Mesenteric fat pad (tissue), 1 donor: ENCODE data around the gene XXYLT1. TPM values are rescaled to one million over a fixed set of nuclear protein-coding genes. Genes with fewer than 3 reads are reported as not detected.

Experiments
- DNase-seq: peaks from one replicate; pipeline ENCODE4 v3.0.0-alpha.2; 2020; ENCODE audit warnings: low spot score
- total RNA-seq: library from RNA; stranded (reverse); fragmentation: NEBNext Ultra II Directional; extraction: Animal tissue kit (Norgen Biotek cat#: 25700); gene quantifications from one replicate; pipeline ENCODE4 v1.2.1, GENCODE V29; 2021
- donor health status: DM: yes; HTN: yes; CAD: no.

The XXYLT1 gene
- total RNA-seq, 1 donor from 2014 or later: 17.0 TPM

- DNase-seq: no peak
Observed at GRCh38 chr3:195155570-195156241, 115.3 kb downstream of the XXYLT1 start.

- peak; percentile 92 for DNase-seq
Observed at GRCh38 chr3:195154793-195155535, 116.0 kb downstream of the XXYLT1 start.

GRCh38 chr3:195154111-195154791, 116.7 kb downstream of the XXYLT1 start:
- DNase-seq: no peak

GRCh38 chr3:195153653-195154052, 117.3 kb downstream of the XXYLT1 start:
- no peak for DNase-seq

- no peak for DNase-seq
Observed at GRCh38 chr3:195153130-195153529, 117.8 kb downstream of the XXYLT1 start.

GRCh38 chr3:195151866-195152541, 119.0 kb downstream of the XXYLT1 start:
- no peak for DNase-seq

- no peak for DNase-seq
Observed at GRCh38 chr3:195151402-195151801, 119.6 kb downstream of the XXYLT1 start.

GRCh38 chr3:195150181-195151118, 120.5 kb downstream of the XXYLT1 start:
- no peak for DNase-seq

GRCh38 chr3:195149292-195150030, 121.5 kb downstream of the XXYLT1 start:
- DNase-seq: no peak

- no peak for DNase-seq
Observed at GRCh38 chr3:195148549-195148948, 122.4 kb downstream of the XXYLT1 start.

- no peak for DNase-seq
Observed at GRCh38 chr3:195147649-195148080, 123.3 kb downstream of the XXYLT1 start.

- DNase-seq: no peak
Observed at GRCh38 chr3:195146131-195146530, 124.8 kb downstream of the XXYLT1 start.

- DNase-seq: no peak
Observed at GRCh38 chr3:195145579-195145978, 125.4 kb downstream of the XXYLT1 start.

- no peak for DNase-seq
Observed at GRCh38 chr3:195143221-195143620, 127.7 kb downstream of the XXYLT1 start.

GRCh38 chr3:195142519-195142918, 128.4 kb downstream of the XXYLT1 start:
- no peak for DNase-seq

GRCh38 chr3:195140816-195141793, 129.9 kb downstream of the XXYLT1 start:
- no peak for DNase-seq

GRCh38 chr3:195140410-195140809, 130.5 kb downstream of the XXYLT1 start:
- no peak for DNase-seq

- no peak for DNase-seq
Observed at GRCh38 chr3:195139876-195140240, 131.1 kb downstream of the XXYLT1 start.
